Measurements from ENCODE around the gene ISOC1.

- TF ChIP-seq EZH2 (IDR thresholded peaks at IDR 0.05; ENCODE audit: low read depth, unreplicated experiment) (no peak), CREB1 (CRISPR knock-in tag; IDR thresholded peaks at IDR 0.05; ENCODE audit: low read depth) (no peak), POLR2AphosphoS5 (IDR thresholded peaks at IDR 0.05; ENCODE audit: low read depth) (no peak), EZH2phosphoT487 (IDR thresholded peaks at IDR 0.05; ENCODE audit: unreplicated experiment) (no peak), JUNB (IDR thresholded peaks at IDR 0.05; ENCODE audit: unreplicated experiment) (no peak), ZNF331 (CRISPR knock-in tag; IDR thresholded peaks at IDR 0.05; ENCODE audit: low read depth) (no peak), ZNF114 (CRISPR knock-in tag; IDR thresholded peaks at IDR 0.05) (no peak), ETS1 (IDR thresholded peaks at IDR 0.05) (no peak), NANOG (IDR thresholded peaks at IDR 0.05; ENCODE audit: borderline replicate concordance) (no peak)
- TF ChIP-seq, protein P1, sequence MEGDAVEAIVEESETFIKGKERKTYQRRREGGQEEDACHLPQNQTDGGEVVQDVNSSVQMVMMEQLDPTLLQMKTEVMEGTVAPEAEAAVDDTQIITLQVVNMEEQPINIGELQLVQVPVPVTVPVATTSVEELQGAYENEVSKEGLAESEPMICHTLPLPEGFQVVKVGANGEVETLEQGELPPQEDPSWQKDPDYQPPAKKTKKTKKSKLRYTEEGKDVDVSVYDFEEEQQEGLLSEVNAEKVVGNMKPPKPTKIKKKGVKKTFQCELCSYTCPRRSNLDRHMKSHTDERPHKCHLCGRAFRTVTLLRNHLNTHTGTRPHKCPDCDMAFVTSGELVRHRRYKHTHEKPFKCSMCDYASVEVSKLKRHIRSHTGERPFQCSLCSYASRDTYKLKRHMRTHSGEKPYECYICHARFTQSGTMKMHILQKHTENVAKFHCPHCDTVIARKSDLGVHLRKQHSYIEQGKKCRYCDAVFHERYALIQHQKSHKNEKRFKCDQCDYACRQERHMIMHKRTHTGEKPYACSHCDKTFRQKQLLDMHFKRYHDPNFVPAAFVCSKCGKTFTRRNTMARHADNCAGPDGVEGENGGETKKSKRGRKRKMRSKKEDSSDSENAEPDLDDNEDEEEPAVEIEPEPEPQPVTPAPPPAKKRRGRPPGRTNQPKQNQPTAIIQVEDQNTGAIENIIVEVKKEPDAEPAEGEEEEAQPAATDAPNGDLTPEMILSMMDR (conservative IDR thresholded peaks at IDR 0.05; ENCODE audit: low read depth in 2 of 2): no peak
- TF ChIP-seq, protein P2, sequence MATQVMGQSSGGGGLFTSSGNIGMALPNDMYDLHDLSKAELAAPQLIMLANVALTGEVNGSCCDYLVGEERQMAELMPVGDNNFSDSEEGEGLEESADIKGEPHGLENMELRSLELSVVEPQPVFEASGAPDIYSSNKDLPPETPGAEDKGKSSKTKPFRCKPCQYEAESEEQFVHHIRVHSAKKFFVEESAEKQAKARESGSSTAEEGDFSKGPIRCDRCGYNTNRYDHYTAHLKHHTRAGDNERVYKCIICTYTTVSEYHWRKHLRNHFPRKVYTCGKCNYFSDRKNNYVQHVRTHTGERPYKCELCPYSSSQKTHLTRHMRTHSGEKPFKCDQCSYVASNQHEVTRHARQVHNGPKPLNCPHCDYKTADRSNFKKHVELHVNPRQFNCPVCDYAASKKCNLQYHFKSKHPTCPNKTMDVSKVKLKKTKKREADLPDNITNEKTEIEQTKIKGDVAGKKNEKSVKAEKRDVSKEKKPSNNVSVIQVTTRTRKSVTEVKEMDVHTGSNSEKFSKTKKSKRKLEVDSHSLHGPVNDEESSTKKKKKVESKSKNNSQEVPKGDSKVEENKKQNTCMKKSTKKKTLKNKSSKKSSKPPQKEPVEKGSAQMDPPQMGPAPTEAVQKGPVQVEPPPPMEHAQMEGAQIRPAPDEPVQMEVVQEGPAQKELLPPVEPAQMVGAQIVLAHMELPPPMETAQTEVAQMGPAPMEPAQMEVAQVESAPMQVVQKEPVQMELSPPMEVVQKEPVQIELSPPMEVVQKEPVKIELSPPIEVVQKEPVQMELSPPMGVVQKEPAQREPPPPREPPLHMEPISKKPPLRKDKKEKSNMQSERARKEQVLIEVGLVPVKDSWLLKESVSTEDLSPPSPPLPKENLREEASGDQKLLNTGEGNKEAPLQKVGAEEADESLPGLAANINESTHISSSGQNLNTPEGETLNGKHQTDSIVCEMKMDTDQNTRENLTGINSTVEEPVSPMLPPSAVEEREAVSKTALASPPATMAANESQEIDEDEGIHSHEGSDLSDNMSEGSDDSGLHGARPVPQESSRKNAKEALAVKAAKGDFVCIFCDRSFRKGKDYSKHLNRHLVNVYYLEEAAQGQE (IDR thresholded peaks at IDR 0.05; ENCODE audit: unreplicated experiment): no peak
These were observed 46.5 kb downstream of the ISOC1 start for GRCh38 chr5:129141078-129141477.

Data from GM23338 (cell line).